ENCODE results near the gene ASIC4.

- TF ChIP-seq CTCF (conservative IDR thresholded peaks at IDR 0.05; ENCODE audit: low read depth, low read length) = no peak
- no peak for TF ChIP-seq EZH2 (IDR thresholded peaks at IDR 0.05; ENCODE audit: borderline replicate concordance, low read depth, low read length, poor library complexity, severe bottlenecking)
Observed at GRCh38 chr2:219522111-219523030, 8.1 kb downstream of the ASIC4 start.

Data from A673 (cell line).